ENCODE results near the gene ZFY.
"Not testable (repeated sequence)": the region's sequence is repeated elsewhere in the genome, so short reads cannot be mapped to it uniquely, and the experiment has no call there.

Gene ZFY

DNA sequence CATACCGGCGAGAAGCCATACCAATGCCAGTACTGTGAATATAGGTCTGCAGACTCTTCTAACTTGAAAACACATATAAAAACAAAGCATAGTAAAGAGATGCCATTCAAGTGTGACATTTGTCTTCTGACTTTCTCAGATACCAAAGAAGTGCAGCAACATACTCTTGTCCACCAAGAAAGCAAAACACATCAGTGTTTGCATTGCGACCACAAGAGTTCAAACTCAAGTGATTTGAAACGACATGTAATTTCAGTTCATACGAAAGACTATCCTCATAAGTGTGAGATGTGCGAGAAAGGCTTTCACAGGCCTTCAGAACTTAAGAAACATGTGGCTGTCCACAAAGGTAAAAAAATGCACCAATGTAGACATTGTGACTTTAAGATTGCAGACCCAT lies 44.1 kb downstream of the ZFY start:
- no peak for DNase-seq

DNA sequence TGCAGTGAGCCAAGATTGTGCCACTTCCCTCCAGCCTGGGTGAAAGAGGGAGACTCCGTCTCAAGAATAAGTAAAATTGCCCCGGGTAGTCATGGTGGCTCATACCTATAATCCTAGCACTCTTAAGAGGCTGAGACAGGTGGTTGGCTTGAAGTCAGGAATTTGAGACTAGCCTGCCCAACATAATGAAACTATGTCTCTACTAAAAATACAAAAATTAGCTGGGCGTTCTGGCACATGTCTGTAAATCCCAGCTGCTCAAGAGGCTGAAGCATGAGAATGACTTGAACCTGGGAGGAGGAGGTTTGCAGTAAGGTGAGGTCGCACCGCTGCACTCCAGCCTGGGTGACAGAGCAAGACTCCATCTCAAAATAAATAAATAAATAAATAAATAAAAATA lies 49.3 kb downstream of the ZFY start:
- DNase-seq, result no peak

DNA sequence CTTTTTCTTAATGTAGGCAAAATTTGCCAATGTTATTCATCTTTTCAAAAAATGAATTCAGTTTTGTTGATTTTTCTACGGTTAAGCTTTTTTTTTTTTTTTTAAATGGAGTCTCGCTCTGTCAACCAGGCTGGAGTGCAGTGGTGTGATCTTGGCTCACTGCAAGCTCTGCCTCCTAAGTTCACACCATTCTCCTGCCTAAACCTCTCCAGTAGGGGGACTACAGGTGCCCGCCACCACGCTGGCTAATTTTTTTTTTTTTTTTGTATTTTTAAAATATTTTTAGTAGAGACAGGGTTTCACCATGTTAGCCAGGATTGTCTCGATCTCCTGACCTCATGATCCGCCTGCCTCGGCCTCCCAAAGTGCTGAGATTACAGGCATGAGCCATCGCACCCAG lies 52.0 kb downstream of the ZFY start:
- DNase-seq, result not testable (repeated sequence)

DNA sequence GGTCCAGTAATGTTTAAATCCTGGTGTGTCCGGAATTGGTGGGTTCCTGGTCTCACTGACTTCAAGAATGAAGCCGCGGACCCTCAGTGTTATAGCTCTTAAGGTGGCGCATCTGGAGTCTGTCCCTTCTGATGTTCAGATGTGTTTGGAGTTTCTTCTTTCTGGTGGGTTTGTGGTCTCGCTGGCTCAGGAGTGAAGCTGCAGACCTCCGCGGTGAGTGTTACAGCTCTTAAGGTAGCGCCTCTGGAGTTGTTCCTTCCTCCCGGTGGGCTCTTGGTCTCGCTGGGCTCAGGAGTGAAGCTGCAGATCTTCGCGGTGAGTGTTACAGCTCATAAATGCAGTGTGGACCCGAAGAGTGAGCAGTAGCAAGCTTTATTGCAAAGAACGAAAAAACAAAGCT lies 62.2 kb downstream of the ZFY start:
- not testable (repeated sequence) for DNase-seq

DNA sequence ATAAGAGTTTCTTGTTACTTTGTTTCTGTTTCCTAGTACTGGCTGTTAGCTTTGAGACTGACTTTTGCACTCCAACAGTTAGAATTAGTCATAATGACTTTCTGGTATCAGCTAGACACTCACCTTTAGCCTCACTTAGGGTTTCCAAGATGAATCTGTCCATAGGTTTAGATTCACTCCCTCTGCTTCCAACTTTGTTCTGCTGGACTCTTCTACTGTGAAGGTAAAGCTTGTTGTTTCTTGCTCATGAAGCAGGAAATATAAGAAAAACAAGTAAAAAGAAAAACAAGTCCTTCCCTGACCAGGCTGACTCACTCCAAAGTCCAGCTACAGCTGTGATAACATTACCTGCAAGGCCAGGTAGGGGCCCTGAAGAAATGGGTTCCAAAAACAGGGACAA lies 67.0 kb downstream of the ZFY start:
- no peak for DNase-seq

DNA sequence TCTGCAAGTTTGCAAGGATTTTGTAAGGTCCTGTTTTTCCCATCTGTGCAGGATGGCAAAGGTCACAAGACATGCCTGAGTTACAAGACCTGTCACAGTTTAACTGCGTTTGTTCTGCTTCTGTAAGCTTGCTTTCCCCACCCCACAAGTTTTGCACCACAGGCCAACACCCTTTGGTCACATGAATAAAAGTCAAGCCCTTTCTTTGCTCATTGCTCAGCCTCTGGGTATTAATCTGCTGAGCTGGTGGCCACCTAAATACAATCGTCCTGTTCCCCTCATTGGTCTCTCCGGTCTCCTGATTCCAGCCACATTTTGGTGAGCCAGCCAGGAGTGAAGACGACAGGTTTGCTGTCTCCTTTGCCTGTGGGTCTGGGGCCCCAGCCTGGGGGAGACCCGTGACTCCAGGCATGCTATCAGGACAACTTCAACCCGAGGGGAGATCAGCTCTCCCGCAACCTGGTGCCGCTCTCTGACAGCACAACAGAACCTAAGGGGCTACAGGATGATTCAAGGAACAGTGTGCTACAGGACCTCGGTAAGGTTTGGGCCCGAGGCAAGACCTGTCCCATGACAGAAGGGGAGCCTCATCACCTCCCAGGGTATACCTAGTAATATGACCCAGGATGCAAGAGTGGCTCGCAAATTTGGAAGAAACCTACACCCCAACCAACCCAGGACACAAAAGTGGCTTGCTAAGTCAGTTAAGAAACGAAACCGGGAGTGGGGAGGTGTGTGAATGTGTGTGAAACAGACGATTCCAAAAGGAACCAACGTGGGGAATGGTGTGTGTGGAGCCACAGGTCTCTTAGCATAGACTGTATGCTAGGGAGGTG lies 67.7 kb downstream of the ZFY start:
- DNase-seq, result no peak

DNA sequence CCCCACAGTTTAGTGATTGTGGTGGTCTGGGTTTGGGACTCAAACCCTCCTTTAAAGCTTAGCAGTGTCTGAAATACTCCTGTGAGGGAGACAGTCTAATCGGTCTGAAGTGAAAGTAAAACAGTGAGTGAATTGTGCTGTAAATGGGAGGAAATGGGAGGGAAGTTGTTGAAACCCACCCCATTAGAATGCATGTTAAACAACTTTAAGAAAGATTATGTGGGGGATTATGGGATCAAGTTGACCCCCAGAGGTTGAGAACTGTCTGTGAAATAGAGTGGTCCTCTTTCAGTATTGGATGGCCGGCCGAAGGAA lies 68.3 kb downstream of the ZFY start:
- DNase-seq, result no peak

DNA sequence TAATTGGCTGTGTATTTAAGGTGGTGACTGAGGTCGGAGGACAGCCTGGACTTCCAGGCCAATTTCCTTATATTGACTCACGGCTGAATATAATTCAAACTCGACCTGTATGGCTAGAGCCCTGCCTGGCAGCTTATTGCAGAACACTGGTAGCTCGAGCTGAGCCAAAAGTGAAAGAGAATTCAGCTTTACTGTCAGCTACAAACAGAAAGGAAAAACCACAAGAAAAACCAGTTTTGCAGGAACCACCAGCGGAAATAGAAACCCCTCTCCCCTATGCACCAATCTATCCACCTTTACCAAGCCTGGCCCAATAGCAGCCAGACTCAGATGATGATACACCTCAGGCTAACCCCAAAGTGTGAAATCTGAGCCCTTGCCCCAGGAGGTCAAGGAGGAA lies 68.7 kb downstream of the ZFY start:
- no peak for DNase-seq

DNA sequence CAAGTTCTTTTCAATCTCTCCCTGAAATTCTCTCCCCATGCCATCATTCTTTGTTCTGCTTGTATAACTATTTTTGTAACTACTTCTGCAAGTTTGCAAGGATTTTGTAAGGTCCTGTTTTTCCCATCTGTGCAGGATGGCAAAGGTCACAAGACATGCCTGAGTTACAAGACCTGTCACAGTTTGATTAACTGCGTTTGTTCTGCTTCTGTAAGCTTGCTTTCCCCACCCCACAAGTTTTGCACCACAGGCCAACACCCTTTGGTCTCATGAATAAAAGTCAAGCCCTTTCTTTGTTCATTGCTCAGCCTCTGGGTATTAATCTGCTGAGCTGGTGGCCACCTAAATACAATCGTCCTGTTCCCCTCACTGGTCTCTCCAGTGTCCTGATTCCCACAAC lies 70.8 kb downstream of the ZFY start:
- not testable (repeated sequence) for DNase-seq

DNA sequence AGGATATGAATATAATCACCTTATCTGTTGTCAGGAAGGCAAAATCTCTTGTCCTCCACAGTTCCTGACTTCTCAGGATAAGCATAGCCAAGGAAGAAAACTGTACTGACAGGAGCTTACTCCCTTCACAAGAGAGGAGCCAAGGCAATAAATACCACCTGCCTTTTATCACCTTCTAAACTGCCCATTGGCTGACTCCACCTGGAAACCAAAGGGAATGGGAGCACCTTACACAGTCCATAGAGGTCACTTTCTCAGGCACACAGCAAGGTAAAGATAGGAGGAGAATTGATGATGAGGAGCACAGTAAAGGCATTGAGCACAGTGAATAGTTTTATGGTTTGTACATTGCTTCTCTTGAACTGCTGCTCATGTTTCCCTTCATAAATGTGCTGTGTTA lies 72.8 kb downstream of the ZFY start:
- no peak for DNase-seq

DNA sequence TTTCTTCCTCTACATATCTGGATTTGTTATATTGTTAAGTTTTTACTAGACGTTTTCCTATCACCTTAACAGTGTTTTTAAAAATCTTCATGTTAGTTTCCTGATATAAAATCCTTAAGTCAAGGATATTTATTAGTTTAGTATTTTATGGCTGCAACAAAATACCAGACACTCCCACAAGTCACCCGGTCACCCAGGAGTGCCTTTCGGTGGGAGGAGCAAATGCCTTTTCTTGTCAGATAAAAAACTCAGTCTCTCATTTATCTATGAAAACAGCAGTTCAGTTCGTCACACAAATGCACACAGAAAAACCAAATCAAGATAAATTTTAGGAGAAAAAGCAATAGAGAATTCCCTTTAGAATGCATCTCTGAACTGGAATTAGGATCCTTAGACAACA lies 77.0 kb downstream of the ZFY start:
- no peak for DNase-seq

DNA sequence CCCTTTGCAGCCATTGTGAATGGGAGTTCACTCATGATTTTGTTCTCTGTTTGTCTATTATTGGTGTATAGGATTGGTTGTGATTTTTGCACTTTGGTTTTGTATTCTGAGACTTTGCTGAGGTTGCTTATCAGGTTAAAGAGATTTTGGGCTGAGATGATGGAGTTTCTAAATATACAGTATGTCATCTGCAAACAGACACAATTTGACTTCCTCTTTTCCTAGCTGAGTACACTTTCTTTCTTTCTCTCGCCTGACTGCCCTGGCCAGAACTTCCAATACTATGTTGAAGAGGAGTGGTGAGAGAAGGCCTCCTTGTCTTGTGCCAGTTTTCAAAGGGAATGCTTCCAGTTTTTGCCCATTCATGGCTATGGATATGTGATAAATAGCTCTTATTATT lies 81.4 kb downstream of the ZFY start:
- DNase-seq, result no peak

DNA sequence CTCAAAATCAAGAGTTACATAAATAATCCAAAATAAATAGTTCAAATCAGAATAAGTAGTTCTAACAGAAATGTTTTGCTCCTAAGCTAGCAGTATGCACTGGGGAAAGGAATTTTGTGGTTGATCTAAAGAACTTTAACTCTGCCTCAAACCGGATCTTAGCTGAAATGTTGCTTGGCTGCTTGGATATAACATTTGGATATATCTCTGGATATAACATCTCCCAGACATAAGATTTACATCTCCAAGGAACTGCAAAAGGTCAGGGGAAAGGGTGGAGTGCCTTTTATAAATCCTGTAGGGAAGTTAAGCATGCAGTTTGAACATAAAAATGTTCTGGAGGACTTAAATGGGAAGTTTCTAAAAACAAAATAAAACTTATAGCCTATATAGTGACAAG lies 83.4 kb downstream of the ZFY start:
- no peak for DNase-seq

DNA sequence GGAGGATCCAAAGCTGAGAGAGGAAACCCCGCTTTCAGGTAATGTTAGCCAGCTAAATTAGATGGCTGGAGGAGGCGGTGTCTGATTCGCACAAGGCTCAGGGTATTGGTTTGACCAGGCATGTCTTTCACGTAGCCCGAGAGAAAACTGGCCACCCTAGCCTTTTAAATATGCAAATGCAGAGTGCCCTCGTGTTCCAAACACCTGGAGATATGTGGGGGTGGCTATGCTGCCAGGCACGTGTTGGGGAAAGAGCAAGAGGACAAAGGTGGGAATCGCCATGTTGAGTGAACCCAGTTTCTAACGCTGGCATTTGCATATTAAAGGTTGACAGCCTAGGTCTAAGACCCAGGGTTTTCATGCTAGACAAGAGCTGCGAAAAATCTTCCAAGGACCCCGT lies 84.4 kb downstream of the ZFY start:
- no peak for DNase-seq

DNA sequence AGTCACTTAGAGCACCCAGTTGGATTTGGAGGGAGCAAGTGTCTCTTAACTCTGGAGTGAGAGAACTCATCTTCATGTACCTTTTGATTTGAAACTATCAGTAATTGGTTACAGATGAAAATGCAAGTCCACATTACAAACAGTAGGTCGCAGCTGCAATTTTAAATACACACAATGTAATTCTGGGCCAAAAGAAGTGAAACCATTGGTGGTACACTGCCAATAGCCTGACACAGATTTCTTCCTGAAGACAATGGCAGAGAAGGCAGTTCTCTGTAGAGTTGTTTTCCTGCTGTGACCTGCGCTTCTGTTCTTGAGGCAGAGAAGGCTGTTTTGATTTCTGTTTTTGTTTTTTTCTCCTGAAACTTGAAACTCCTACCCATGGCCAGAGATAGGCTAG lies 86.0 kb downstream of the ZFY start:
- DNase-seq, result no peak

DNA sequence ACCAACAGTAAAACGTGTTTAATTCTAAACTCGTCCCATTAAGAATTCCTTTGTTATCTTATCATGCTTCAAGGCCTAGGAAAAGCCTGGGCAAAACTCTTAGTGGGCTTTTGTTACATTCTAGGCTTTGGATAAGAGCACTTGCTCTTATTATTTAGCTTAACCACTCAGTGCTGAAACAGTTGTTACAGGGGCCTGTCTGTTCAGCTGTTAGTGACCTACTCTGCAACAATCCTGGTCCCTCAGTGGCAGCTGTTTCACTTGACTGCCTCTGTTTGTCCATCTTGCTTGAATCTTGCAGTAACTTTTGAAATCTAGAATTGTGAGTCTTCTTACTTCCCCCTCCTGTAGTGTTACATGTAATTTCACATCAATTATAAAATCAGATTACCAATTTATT lies 88.4 kb downstream of the ZFY start:
- DNase-seq, result no peak

DNA sequence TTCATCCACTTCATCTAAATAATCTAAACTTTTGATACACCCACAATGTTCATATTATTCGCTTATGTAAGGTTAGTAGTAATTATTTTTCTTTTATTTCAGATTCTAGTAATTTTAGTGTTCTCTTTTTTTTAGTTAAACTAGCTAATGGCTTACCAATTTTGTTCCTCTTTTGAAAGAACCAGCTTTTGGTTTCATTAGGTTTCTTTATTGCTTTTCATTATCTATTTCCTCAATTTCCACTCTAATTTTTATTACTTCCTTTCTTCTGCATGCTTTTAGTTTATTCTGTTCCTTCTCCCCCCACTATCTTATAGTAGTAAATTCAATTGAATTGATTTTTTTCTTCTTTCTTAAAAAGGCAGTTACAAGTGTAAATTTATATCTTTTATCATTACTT lies 90.2 kb downstream of the ZFY start:
- DNase-seq, result no peak

All from NCI-H226 (cell line).